Measurements from ENCODE around the gene AP3D1. TPM values are rescaled to one million over a fixed set of nuclear protein-coding genes. Genes with fewer than 3 reads are reported as not detected.

Gene AP3D1
- total and polyA plus RNA-seq, 2 donors (not counting 3 experiments of a cell fraction or from before 2014, with no cell fraction given) = 130 to 137 TPM

- Histone ChIP-seq H2AFZ (ENCODE audit: low read depth, low read length) (no peak overlapping the region), H3K9me1 (replicated peaks; ENCODE audit: control insufficient read depth, extremely low read depth, insufficient read depth, low read length) (no peaks in the 10 kb centered on the region), H3K4me3 (replicated peaks in 1 of 3; ENCODE audit: insufficient read depth in 1 of 3, low read depth in 1 of 3, low read length in 3 of 3) (no peak overlapping the region), H3K79me2 (ENCODE audit: control insufficient read depth, insufficient read depth, low read length) (peaks cover 66% of the 10 kb centered on the region), H3K4me1 (ENCODE audit: control insufficient read depth, extremely low read depth, insufficient read depth, low read length) (peaks cover 39% of the 10 kb centered on the region), H3K27ac (ENCODE audit: insufficient read depth, low read depth, low read length) (peak overlapping the region; percentile 85), H4K20me1 (replicated peaks; ENCODE audit: control insufficient read depth, extremely low read depth, insufficient read depth, low read length) (no peaks in the 10 kb centered on the region), H3K9ac (replicated peaks; ENCODE audit: extremely low read depth, insufficient read depth, low read length) (peak overlapping the region; percentile 64), H3K9me3 (replicated peaks; ENCODE audit: control insufficient read depth, insufficient read depth, low read length) (no peaks in the 10 kb centered on the region), H3K36me3 (ENCODE audit: control insufficient read depth in 2 of 2, extremely low read depth in 1 of 2, insufficient read depth in 2 of 2, low read length in 2 of 2) (no peaks in the 10 kb centered on the region), H3K27me3 (ENCODE audit: control insufficient read depth in 2 of 2, insufficient read depth in 2 of 2, low read length in 2 of 2) (no peaks in the 10 kb centered on the region), H3K4me2 (ENCODE audit: insufficient read depth, low read length) (peak overlapping the region; percentile 50)
- BruUV-seq (replicated peaks) = no TSS peak
- POLR2A ChIA-PET = no interaction called here
- intact Hi-C loops (cut with micrococcal nuclease) (loop anchor here (1.0 to 5.0 kb wide), 4 partner anchors 18 to 101 kb away; partner anchors contain the start of genes PLEKHJ1 and SF3A2), dilution Hi-C loops (cut with MboI; ENCODE audit: extremely low pct_ligation_motif_present, low sequenced_read_pairs) (no loop called here)
- DNase-seq (ENCODE audit: low read depth, low spot score) = peak; percentile 60
- peak; percentile 69 for TF ChIP-seq FOS (IDR thresholded peaks at IDR 0.05; ENCODE audit: borderline replicate concordance, insufficient read depth, low read length)
- TF ChIP-seq EZH2 (IDR thresholded peaks at IDR 0.05; ENCODE audit: borderline replicate concordance, low read depth, low read length, severe bottlenecking) = no peak
- TF ChIP-seq POLR2AphosphoS5 (IDR thresholded peaks at IDR 0.05; ENCODE audit: insufficient read depth, low read depth, low read length) = peak; percentile 67
- peak; percentile 12 for TF ChIP-seq POLR2A (IDR thresholded peaks at IDR 0.05; ENCODE audit: low read depth, low read length)
- FAIRE-seq = no peak
- CTCF ChIA-PET = interaction anchor here (1.3 kb wide), 1 partner anchor 12 kb away, joined by 7 read pairs; no protein-coding TSS in a partner anchor
Measured at GRCh38 chr19:2167896-2168618, 16.7 kb upstream of the AP3D1 start.

All from endothelial cell of umbilical vein (primary cell).